Hepatocyte (in vitro differentiated cells): ENCODE results near the gene REV3L. TPM values are rescaled to one million over a fixed set of nuclear protein-coding genes. Genes with fewer than 3 reads are reported as not detected.

ENCODE experiments used
- DNase-seq: peaks from one replicate; pipeline ENCODE4 v3.0.0-alpha.2; 2016; ENCODE audit warnings: low spot score
- H2AFZ ChIP-seq: fragments of 200-600 bp; sonication (generic); 2 replicates; pipeline ENCODE4 v1.6.0; 2016; ENCODE audit warnings: antibody characterized with exemption, mild to moderate bottlenecking
- H3K27ac ChIP-seq: fragments of 200-600 bp; sonication (generic); 2 replicates; pipeline ENCODE4 v1.5.1; 2016; ENCODE audit warnings: mild to moderate bottlenecking
- H3K27me3 ChIP-seq: fragments of 200-600 bp; sonication (generic); 2 replicates; pipeline ENCODE4 v1.6.1; 2016
- H3K36me3 ChIP-seq: fragments of 200-600 bp; sonication (generic); replicated peaks from 2 replicates; pipeline ENCODE4 v1.5.1; 2016; ENCODE audit warnings: low read depth; ENCODE audit not compliant: insufficient read depth
- H3K4me1 ChIP-seq: fragments of 200-600 bp; sonication (generic); 2 replicates; pipeline ENCODE4 v1.5.1; 2016; ENCODE audit warnings: mild to moderate bottlenecking, moderate library complexity; ENCODE audit not compliant: insufficient read depth
- H3K4me2 ChIP-seq: fragments of 200-600 bp; sonication (generic); 2 replicates; pipeline ENCODE4 v1.6.0; 2016
- H3K4me3 ChIP-seq: fragments of 200-600 bp; sonication (generic); 2 replicates; pipeline ENCODE4 v1.5.1; 2016; ENCODE audit warnings: mild to moderate bottlenecking
- H3K79me2 ChIP-seq: fragments of 200-600 bp; sonication (generic); 2 replicates; pipeline ENCODE4 v1.6.0; 2017; ENCODE audit warnings: mild to moderate bottlenecking
- H3K9me2 ChIP-seq: fragments of 200-600 bp; sonication (generic); replicated peaks from 2 replicates; pipeline ENCODE4 v1.6.0; 2017; ENCODE audit warnings: mild to moderate bottlenecking; ENCODE audit not compliant: insufficient read depth
- H3K9me3 ChIP-seq: fragments of 200-600 bp; sonication (generic); 2 replicates; pipeline ENCODE4 v1.5.1; 2016; ENCODE audit warnings: low read depth, mild to moderate bottlenecking
- H4K20me1 ChIP-seq: fragments of 200-600 bp; sonication (generic); 2 replicates; pipeline ENCODE4 v1.6.0; 2016; ENCODE audit warnings: mild to moderate bottlenecking; ENCODE audit not compliant: insufficient read depth, poor library complexity, severe bottlenecking
- EZH2 ChIP-seq: fragments of 200-600 bp; sonication (generic); IDR thresholded peaks from 2 replicates; pipeline ENCODE4 v1.6.1; 2016; ENCODE audit warnings: antibody characterized with exemption, mild to moderate bottlenecking, borderline replicate concordance
- EZH2phosphoT487 ChIP-seq: fragments of 200-600 bp; sonication (generic); IDR thresholded peaks from one replicate; pipeline ENCODE4 v1.6.1; 2018; ENCODE audit warnings: antibody characterized with exemption, mild to moderate bottlenecking, low read depth, moderate library complexity; ENCODE audit not compliant: unreplicated experiment, severe bottlenecking
- WGBS: methylation state at CpG from one replicate; pipeline ENCODE4 v1.1.6; 2016; ENCODE audit warnings: low lambda C conversion rate; ENCODE audit errors: missing lambda C conversion rate; 5-methylcytosine and 5-hydroxymethylcytosine counted together
- polyA plus RNA-seq: library from polyadenylated mRNA; unstranded; fragments of >200 nt; fragmentation: Nextera tagmentation; extraction: Ambion mirVana; gene quantifications from 2 replicates; pipeline ENCODE4 v1.2.1, GENCODE V29; 2016
- total RNA-seq: library from RNA; depleted of rRNA; stranded (reverse); fragments of >200 nt; gene quantifications from 2 replicates; pipeline ENCODE4 v1.2.3, GENCODE V29; 2014
- TF ChIP-seq, protein P1 (sequence below): fragments of 200-600 bp; sonication (generic); IDR thresholded peaks from 2 replicates; pipeline ENCODE4 v1.5.1; 2016; ENCODE audit warnings: antibody characterized with exemption, mild to moderate bottlenecking; ENCODE audit not compliant: poor library complexity

REV3L gene
- total and polyA plus RNA-seq, 2 experiments from 2014 or later: 17.6 to 29.4 TPM

DNA sequence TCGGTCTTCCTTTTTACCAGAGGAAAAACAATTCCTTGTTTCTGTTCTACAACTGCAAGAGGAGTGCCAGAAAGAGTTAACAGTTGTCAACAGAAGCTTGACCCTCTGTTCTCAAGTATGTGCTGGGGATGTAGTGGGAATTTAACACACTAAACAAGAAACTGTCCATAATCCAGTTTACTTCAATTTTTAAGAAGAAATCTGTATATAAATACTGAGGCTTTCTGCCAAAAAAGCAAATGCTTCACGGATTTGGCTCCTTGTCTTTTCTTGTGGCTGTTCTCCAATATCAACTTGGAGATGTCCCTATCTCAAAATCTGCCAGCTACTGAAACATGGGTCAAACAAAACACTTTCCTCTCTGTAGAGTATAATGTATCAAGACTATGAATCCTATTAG lies 26.8 kb downstream of the REV3L start:
- H4K20me1 ChIP-seq: peaks cover 8% of the 10 kb centered on the region
- no peak overlapping the region for H3K27ac ChIP-seq
- peaks cover 4% of the 10 kb centered on the region for H3K4me1 ChIP-seq
- no peaks in the 10 kb centered on the region for H3K9me2 ChIP-seq
- 65% methylated on average over 2 of the region's 2 CpGs for WGBS
- no peaks in the 10 kb centered on the region for H3K27me3 ChIP-seq
- DNase-seq: no peak
- peaks cover 9% of the 10 kb centered on the region for H3K9me3 ChIP-seq
- H3K36me3 ChIP-seq: no peaks in the 10 kb centered on the region
- peaks cover 100% of the 10 kb centered on the region for H3K79me2 ChIP-seq
- H3K4me2 ChIP-seq: no peak overlapping the region
- no peak for TF ChIP-seq EZH2
- TF ChIP-seq EZH2phosphoT487: no peak
- TF ChIP-seq, protein P1, sequence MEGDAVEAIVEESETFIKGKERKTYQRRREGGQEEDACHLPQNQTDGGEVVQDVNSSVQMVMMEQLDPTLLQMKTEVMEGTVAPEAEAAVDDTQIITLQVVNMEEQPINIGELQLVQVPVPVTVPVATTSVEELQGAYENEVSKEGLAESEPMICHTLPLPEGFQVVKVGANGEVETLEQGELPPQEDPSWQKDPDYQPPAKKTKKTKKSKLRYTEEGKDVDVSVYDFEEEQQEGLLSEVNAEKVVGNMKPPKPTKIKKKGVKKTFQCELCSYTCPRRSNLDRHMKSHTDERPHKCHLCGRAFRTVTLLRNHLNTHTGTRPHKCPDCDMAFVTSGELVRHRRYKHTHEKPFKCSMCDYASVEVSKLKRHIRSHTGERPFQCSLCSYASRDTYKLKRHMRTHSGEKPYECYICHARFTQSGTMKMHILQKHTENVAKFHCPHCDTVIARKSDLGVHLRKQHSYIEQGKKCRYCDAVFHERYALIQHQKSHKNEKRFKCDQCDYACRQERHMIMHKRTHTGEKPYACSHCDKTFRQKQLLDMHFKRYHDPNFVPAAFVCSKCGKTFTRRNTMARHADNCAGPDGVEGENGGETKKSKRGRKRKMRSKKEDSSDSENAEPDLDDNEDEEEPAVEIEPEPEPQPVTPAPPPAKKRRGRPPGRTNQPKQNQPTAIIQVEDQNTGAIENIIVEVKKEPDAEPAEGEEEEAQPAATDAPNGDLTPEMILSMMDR: no peak
- H3K4me3 ChIP-seq: no peak overlapping the region
- no peak overlapping the region for H2AFZ ChIP-seq

DNA sequence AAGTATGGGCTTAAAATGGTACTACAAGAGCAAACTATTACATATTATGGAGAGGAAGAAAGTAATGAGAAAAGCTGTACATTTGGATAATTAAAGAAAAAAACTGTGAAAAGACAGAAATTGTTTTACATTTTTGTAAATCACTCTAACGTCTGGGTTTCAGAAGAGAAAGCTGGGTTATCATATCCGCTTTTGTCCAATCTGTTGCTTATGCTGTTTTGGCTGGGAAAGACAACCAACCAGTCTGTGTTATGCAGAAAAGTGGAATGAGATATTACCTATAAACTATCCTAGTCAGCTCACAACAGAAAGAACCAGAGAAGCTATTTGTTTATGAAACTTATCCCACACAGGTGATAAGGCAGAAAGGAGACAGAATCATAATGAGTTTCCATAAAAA lies 32.4 kb downstream of the REV3L start:
- H3K36me3 ChIP-seq: no peaks in the 10 kb centered on the region
- no peaks in the 10 kb centered on the region for H3K9me2 ChIP-seq
- no peaks in the 10 kb centered on the region for H3K9me3 ChIP-seq
- TF ChIP-seq, protein P1: no peak
- TF ChIP-seq EZH2 (no peak), EZH2phosphoT487 (no peak)
- H3K4me1 ChIP-seq: no peaks in the 10 kb centered on the region
- no peak overlapping the region for H3K4me3 ChIP-seq
- H2AFZ ChIP-seq: no peak overlapping the region
- 85% methylated on average over 2 of the region's 2 CpGs for WGBS
- H3K79me2 ChIP-seq: peaks cover 100% of the 10 kb centered on the region
- DNase-seq: no peak
- H3K4me2 ChIP-seq: no peak overlapping the region
- H4K20me1 ChIP-seq: peaks cover 10% of the 10 kb centered on the region
- H3K27ac ChIP-seq: no peak overlapping the region
- H3K27me3 ChIP-seq: no peaks in the 10 kb centered on the region

DNA sequence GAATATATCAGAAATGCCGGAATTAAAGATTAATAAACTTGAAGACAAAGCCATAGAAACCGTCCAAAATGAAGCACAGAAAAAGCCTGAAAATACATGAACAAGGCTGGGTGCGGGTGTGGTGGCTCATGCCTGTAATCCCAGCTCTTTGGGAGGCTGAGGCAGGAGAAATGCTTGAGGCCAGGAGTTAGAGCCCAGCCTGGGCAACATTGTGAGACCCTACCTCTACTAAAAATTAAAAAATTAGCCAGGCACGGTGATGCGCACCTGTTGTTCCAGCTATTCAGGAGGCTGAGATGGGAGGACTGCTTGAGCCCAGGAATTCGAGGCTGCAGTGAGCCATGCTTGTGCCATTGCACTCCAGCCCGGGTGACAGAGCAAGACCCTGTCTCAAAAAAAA lies 32.9 kb downstream of the REV3L start:
- WGBS: 96% methylated on average over 7 of the region's 7 CpGs
- no peak overlapping the region for H3K4me3 ChIP-seq
- no peak overlapping the region for H3K27ac ChIP-seq
- H3K79me2 ChIP-seq: peaks cover 100% of the 10 kb centered on the region
- no peaks in the 10 kb centered on the region for H3K4me1 ChIP-seq
- no peaks in the 10 kb centered on the region for H3K27me3 ChIP-seq
- H3K9me3 ChIP-seq: no peaks in the 10 kb centered on the region
- DNase-seq: no peak
- TF ChIP-seq EZH2 (no peak), EZH2phosphoT487 (no peak)
- TF ChIP-seq, protein P1: no peak
- H3K36me3 ChIP-seq: no peaks in the 10 kb centered on the region
- peaks cover 7% of the 10 kb centered on the region for H4K20me1 ChIP-seq
- H3K9me2 ChIP-seq: no peaks in the 10 kb centered on the region
- H2AFZ ChIP-seq: no peak overlapping the region
- no peak overlapping the region for H3K4me2 ChIP-seq

DNA sequence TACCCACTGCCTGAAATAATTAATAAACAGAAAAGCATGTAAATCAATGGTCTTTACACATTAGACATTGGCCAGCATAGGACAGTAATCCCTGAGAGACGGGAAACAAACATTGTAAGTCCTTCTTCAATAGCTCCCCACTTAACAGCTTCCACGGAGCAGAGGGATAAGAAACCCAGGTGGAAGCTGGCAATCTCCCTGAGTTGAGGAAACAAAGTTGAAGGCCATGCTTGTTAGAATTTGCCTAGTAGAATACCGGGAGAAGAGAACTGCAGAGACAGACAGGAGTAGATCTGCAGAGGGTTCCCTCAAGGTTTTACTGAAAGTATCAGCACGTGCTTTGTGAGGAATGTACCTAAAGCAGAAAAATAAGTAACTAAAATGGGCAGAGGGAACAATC lies 33.9 kb downstream of the REV3L start:
- TF ChIP-seq EZH2: no peak
- TF ChIP-seq, protein P1: no peak
- peak overlapping the region; percentile 30 for H3K4me2 ChIP-seq
- no peak overlapping the region for H3K4me3 ChIP-seq
- no peak overlapping the region for H2AFZ ChIP-seq
- peaks cover 7% of the 10 kb centered on the region for H4K20me1 ChIP-seq
- whole genome bisulfite sequencing: 64% methylated on average over 4 of the region's 4 CpGs
- H3K79me2 ChIP-seq: peaks cover 99% of the 10 kb centered on the region
- no peaks in the 10 kb centered on the region for H3K4me1 ChIP-seq
- H3K36me3 ChIP-seq: no peaks in the 10 kb centered on the region
- H3K27me3 ChIP-seq: no peaks in the 10 kb centered on the region
- H3K9me3 ChIP-seq: no peaks in the 10 kb centered on the region
- no peaks in the 10 kb centered on the region for H3K9me2 ChIP-seq
- peak overlapping the region; percentile 36 for H3K27ac ChIP-seq
- no peak for DNase-seq
